ENCODE data around the gene VSTM4.

The VSTM4 gene

GRCh38 chr10:49141541-49142332, 26.4 kb upstream of the VSTM4 start:
- no peak for DNase-seq (ENCODE audit: low read depth)

- DNase-seq (ENCODE audit: low read depth): no peak
These were observed 25.2 kb upstream of the VSTM4 start for GRCh38 chr10:49140304-49141177.

GRCh38 chr10:49139846-49140195, 24.5 kb upstream of the VSTM4 start:
- no peak for DNase-seq (ENCODE audit: low read depth)

- no peak for DNase-seq (ENCODE audit: low read depth)
These were observed 23.9 kb upstream of the VSTM4 start for GRCh38 chr10:49139028-49139845.

- DNase-seq (ENCODE audit: low read depth): no peak
These were observed 23.1 kb upstream of the VSTM4 start for GRCh38 chr10:49138361-49138891.

GRCh38 chr10:49136525-49136924, 21.2 kb upstream of the VSTM4 start:
- no peak for DNase-seq (ENCODE audit: low read depth)

GRCh38 chr10:49135575-49136313, 20.4 kb upstream of the VSTM4 start:
- no peak for DNase-seq (ENCODE audit: low read depth)

DNA sequence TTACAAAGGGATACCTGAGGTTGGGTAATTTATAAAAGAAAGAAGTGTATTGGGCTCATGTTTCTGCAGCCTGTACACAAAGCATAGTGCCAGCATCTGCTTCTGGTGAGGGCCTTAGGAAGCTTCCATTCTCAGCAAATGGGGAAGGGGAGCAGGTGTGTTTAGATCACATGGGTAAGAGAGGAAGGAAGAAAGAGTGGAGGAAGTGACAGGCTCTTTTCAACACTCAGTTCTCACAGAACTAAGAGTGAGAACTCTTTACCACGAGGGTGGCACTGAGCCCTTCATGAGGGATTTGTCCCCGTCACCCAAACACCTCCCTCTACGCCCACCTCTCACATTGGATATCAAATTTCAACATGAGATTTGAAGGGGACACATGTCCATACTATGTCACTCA, 19.0 kb upstream of the VSTM4 start:
- no peak for DNase-seq (ENCODE audit: low read depth)

GRCh38 chr10:49133706-49134248, 18.5 kb upstream of the VSTM4 start, which contains the start of gene FAM170B:
Gene FAM170B (minus strand): TSS chr10:49134021. CDS start chr10:49133918, 103 bp downstream.
- DNase-seq (ENCODE audit: low read depth): no peak

- no peak for DNase-seq (ENCODE audit: low read depth)
These were observed 17.0 kb upstream of the VSTM4 start for GRCh38 chr10:49132362-49132737.

DNA sequence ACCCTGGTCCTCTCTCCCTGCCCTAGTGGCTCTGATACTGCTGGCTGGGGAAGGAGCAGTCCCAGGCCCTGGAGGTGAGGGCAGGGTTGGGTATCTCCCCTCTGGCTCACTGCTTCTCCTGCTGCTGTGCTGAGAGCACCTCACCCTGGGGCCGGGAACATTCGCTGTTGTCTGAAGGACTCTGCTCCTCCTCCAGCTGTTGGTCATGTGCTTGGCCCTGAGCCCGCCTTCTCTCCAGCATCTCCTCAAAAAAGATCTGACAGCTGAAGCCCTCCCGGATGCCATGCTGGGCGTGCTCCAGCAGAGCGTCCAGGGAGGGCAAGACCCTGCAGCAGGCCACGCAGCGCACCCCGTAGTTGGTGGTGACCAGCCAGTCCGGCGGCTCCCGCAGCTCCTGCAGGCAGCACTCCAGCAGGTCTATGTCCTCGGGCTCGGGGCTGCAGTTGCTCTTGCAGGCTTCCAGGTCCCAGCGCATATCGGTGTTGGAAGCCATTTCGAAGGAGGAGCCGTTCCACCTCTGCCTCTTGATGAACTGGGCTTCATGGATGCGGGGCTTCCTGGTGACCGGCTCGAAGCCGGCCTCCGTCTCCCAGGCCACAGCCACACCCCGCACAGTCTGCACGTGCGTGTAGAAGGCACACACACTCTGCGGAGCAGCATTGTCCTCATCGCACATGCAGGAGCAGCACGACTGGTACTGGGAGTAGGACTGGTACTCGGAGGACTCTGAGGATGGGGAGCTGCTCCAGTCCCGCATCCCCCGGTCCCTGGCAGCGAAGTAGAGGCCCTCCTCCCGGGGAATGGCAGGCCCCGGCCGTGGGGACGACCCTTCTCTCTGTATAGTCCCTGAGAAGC, 16.4 kb upstream of the VSTM4 start:
- no peak for DNase-seq (ENCODE audit: low read depth)

DNA sequence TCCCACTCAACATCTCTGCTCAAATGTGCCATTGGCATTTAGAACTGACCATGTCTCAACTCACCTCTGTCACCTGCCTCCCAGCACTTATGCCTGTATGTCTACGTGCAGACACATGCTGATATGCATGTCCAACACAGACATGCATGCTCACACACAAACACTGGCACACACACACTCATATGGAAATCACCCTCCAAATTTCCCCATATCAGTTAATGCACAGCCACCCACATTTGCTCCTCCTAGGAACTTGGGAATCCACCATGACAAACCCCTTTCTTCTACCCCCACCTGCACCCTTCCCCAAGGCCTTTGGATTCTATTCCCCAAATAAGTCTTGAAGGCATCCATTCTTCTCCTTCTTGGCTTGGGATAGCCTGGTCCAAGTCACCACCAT, 14.1 kb upstream of the VSTM4 start:
- DNase-seq (ENCODE audit: low read depth): no peak

DNA sequence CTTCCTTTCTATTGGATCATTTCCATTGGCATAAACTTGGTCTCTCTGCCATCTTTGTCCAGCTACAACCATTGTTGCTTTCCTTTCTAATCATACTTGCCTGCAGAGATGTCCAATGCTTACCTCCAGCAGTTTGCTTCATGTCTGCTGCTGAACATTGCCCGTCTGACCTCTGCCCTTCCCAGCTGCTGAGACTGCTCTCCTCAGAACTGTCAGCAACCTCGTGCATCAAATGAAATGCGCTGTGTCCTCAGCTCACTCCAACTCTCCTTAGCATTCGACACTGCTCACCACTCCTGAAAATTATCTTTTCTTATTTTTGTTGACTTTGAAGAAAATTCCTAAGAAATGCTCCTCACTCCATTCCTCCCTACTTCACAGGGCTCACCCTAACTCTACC, 13.5 kb upstream of the VSTM4 start:
- DNase-seq (ENCODE audit: low read depth): no peak

DNA sequence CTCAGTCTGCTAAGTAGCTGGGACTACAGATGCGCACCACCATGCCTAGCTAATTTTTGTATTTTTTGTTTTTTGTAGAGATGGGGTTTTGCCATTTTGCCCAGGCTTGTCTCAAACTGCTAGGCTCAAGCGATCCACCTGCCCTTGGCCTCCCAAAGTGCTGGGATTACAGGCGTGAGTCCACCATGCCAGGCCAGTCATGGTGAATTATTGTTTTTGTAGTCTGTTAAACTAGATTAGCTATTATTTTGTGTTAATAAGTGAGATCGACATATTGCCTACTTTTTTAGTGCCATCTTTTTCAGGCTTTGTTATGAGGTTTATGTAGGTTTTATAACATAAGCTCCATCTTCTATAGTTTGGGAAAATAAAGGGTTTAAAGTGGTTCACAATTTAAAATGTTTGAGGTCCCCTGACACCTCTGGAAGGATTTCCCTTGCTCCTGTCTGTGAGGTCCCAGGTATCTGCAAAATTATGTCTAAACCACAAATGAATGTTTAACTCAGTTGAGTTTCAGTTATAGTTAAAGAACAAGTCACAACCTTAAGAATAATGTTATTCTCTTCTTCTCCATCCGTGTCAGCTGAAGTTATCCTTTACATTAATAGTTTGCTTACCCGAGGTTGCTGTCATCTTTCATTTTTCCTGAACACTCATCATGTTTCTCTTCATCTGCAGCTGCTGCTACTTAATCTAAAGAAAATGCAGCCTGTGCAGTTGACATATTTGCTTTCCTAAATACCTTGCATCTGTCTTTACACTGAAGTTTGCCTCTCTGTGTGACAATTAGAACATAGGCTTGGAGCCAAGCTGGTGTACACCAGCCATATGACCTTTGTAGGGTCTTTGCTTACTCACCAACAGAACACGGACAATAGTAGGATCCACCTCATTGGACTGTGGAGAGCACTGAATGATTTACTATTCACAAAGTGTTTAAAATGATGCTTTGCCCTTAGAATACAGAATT, 8.9 kb upstream of the VSTM4 start:
- DNase-seq (ENCODE audit: low read depth): no peak

DNA sequence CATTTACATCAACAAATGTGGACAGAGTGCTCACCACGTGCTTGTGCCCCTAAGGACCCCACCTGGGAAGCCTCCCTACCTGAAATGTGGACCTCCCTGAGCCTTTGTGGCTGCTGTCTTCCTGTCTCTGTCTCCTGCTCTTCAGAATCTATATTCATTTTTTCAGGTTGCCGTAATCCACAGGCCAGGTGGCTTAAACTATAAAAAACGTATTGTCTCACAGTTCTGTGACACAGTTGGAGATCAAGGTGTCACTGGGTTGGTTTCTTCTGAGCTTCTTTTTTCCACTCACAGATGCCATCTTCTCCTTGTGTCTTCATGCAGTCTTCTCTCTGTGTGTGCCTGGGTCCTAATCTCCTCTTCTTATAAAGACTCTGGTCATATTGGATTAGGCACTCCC, 5.6 kb upstream of the VSTM4 start:
- no peak for DNase-seq (ENCODE audit: low read depth)

DNA sequence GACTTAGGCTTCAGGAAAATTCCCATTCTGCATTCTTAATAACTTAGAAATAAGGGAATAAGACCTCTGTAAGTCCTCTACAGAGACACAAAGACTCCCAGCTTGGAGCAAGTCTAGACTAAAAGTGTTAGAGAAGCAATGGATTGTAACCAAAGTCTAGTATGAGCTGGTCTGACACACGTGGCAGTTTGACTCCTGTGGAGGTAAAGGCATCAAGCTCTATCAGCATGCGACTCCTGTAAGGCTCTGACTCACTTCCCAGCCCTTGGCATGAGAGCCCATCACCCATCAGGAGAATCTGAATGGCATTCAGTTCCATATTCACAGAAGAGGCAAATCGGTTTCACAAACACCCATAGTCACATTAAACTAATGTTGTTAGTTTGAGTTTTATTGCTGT, 4.4 kb upstream of the VSTM4 start:
- DNase-seq (ENCODE audit: low read depth): no peak

DNA sequence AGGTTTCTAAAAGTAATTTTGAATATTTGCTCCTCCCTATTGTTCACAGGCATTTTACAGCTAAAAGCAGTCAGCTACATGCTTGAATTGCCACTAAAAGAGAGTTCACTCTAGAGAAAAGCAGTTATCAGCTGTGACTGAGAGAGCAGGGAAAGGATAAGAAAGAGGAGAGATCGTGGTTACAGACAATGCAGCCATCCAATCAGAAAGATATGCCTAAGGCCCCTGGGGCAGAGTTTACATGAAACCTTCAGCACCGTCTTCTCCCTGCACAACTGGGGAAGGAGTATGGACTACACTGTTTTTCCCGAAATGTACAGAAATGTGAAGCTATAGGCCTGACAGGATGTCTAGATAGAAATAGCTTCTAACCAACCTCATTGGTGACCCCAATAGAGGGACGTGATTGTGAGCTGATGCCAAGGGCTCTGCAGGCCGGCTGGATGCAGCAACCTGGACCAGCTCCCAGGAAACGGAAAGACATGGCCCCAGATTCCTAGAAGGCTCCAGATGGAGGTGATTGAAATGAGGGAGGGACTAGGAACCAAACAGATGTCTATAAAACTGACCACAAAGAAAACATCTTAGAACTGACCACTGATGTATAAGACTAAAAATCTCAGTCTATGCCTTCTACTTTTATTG, 3.2 kb upstream of the VSTM4 start:
- no peak for DNase-seq (ENCODE audit: low read depth)

DNA sequence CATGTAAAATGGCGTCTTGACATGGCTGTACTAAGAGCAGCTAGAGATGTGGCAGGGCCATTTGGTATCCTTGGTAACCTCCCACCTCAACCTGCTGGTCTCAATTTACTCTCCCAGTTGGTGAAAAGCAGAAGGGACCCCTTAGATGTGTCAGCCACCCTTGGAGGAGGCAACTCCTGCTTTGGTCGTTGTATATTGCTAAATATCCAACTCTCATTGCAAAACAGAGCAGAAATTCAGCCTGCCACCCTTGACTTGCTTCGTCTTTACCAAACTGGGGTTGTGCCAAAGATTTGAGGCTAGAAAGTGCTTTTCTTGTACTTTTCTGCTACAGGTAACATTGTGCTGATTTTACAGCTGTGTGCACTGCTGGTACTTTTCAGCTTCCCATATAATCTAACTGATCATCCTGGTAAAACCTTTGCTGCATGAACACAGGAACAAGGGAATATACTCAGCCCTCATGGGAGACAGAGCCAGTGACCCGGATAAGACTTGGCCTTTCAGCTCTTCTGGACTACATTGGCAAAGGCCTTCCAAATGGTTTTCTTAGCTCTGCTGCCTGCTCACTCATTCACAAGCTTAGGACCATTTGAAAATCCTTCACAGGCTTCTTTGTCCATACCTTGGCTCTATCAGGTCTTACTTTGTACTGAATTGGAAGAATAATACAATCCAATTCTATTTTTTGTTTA, 2.2 kb upstream of the VSTM4 start:
- DNase-seq (ENCODE audit: low read depth): no peak

Measured in activated T-helper 1 cell treated with Interleukin-2 at 50 U/mL for 16 hours (primary cell).